GM12878 (cell line): ENCODE data around the gene SLFN14. TPM values are rescaled to one million over a fixed set of nuclear protein-coding genes. Genes with fewer than 3 reads are reported as not detected.

ENCODE experiments used
- ATAC-seq: fragments of 200-7000 bp; cut with Tn5 transposase; 3 replicates; pipeline ENCODE4 v1.9.1; 2020; ENCODE audit warnings: mild to moderate bottlenecking, moderate library complexity
- BruUV-seq: library from RNA; stranded (reverse); fragments of 400-500 nt; replicated peaks from 2 replicates; lab custom pipeline; 2021; lab: Mats Ljungman, UMichigan
- CTCF ChIA-PET: fragments of 300-600 bp; sonication (Branson Sonifier 250); formaldehyde crosslinking; extraction: SDS; loops from one replicate; lab custom pipeline; 2021; ENCODE audit warnings: inconsistent platforms; lab: Yijun Ruan, JAX
- POLR2A ChIA-PET: fragments of 350-600 bp; formaldehyde crosslinking; extraction: SDS; loops from one replicate; lab custom pipeline; 2021; ENCODE audit warnings: inconsistent platforms; lab: Charles Lee
- RAD21 ChIA-PET: fragments of 300-600 bp; sonication (Branson Sonifier 250); formaldehyde crosslinking; loops from one replicate; lab custom pipeline; 2023; ENCODE audit warnings: antibody characterized with exemption; ENCODE audit not compliant: unreplicated experiment; lab: Charles Lee
- SMC1A ChIA-PET: fragments of 300-600 bp; sonication (Branson Sonifier 250); formaldehyde crosslinking; loops from one replicate; lab custom pipeline; 2023; ENCODE audit not compliant: unreplicated experiment, uncharacterized antibody; lab: Charles Lee
- DNase-seq: peaks from one replicate; pipeline ENCODE4 v3.0.0-alpha.2; 2011; ENCODE audit warnings: low read depth, low spot score
- FAIRE-seq: peaks from 3 replicates; lab custom pipeline; 2011; peaks lifted over from hg19 to GRCh38; lab: Jason Lieb, UNC
- H2AFZ ChIP-seq: 2 replicates; pipeline ENCODE4 v1.6.0; 2011; ENCODE audit warnings: low read depth, low read length, control low read depth; ENCODE audit not compliant: control insufficient read depth
- H3K27ac ChIP-seq: 2 replicates; pipeline ENCODE4 v1.5.1; 2011; ENCODE audit warnings: control low read depth; ENCODE audit not compliant: control insufficient read depth, insufficient read depth
- H3K27me3 ChIP-seq, 2 experiments: replicated peaks in 1 of 2; 2 replicates each; pipeline versions ENCODE4 v1.6.0 to v1.6.1; 2011; ENCODE audit warnings: low read length in 1 of 2; ENCODE audit not compliant: control insufficient read depth in 2 of 2, insufficient read depth in 2 of 2
- H3K36me3 ChIP-seq, 2 experiments: 2 replicates each; pipeline ENCODE4 v1.5.1; 2011; ENCODE audit warnings: low read length in 1 of 2; ENCODE audit not compliant: control insufficient read depth in 2 of 2, insufficient read depth in 2 of 2
- H3K4me1 ChIP-seq: 2 replicates; pipeline ENCODE4 v1.6.1; 2011; ENCODE audit warnings: mild to moderate bottlenecking, low read length, moderate library complexity, mixed read lengths; ENCODE audit not compliant: control insufficient read depth, insufficient read depth
- H3K4me2 ChIP-seq: 2 replicates; pipeline ENCODE4 v1.6.0; 2011; ENCODE audit warnings: control low read depth; ENCODE audit not compliant: control insufficient read depth, insufficient read depth
- H3K4me3 ChIP-seq: fragments of 200-600 bp; sonication (generic); 2 replicates; pipeline ENCODE4 v1.5.1; 2016
- H3K79me2 ChIP-seq: 2 replicates; pipeline ENCODE4 v1.6.0; 2011; ENCODE audit warnings: low read length; ENCODE audit not compliant: control insufficient read depth, insufficient read depth
- H3K9ac ChIP-seq: 2 replicates; pipeline ENCODE4 v1.8.0; 2011; ENCODE audit warnings: low read length, control low read depth, mixed read lengths; ENCODE audit not compliant: control insufficient read depth, insufficient read depth
- H3K9me3 ChIP-seq: replicated peaks from 3 replicates; pipeline ENCODE4 v1.5.1; 2011; ENCODE audit warnings: mild to moderate bottlenecking, low read length; ENCODE audit not compliant: control insufficient read depth, insufficient read depth
- H4K20me1 ChIP-seq: 2 replicates; pipeline ENCODE4 v1.6.0; 2011; ENCODE audit not compliant: control insufficient read depth, insufficient read depth
- ZNF384 ChIP-seq: IDR thresholded peaks from 2 replicates; pipeline ENCODE4 v1.6.1; 2012; ENCODE audit warnings: low read depth, mild to moderate bottlenecking, low read length, improper control_type of control experiment, borderline replicate concordance
- ZNF592 ChIP-seq: fragments of 450-650 bp; IDR thresholded peaks from 2 replicates; pipeline ENCODE4 v1.6.1; 2017; ENCODE audit warnings: mild to moderate bottlenecking, moderate library complexity
- WGBS: methylation state at CpG from one replicate; pipeline ENCODE4 v1.1.6; 2016; ENCODE audit warnings: low lambda C conversion rate; ENCODE audit not compliant: insufficient replicate concordance, insufficient coverage; ENCODE audit errors: missing lambda C conversion rate; 5-methylcytosine and 5-hydroxymethylcytosine counted together
- in situ Hi-C: fragments of 300-500 bp; cut with MboI; formaldehyde crosslinking; loops from 9 replicates; pipeline ENCODE4 v1.14.3; 2018; ENCODE audit warnings: mixed read lengths
- intact Hi-C: fragments of 100-400 bp; cut with micrococcal nuclease; formaldehyde crosslinking; loops from one replicate; pipeline ENCODE4 v1.14.2; 2022; ENCODE audit not compliant: unreplicated experiment
- polyA plus RNA-seq, 11 experiments: library from polyadenylated mRNA; depleted of rRNA in 4 of 11; unstranded in 6 of 11; stranded (reverse) in 5 of 11; fragments of >200 nt; fragmentation: Nextera tagmentation in 4 of 11; fragmentation: Illumina TruSeq in 1 of 11; extraction: Ambion mirVana in 4 of 11; extraction: Trizol in 1 of 11; gene quantifications; 1 replicate in 1 of 11; 2 replicates in 10 of 11; pipeline versions ENCODE4 v1.2.1 to v1.2.3, GENCODE V29; 2011 to 2016; ENCODE audit warnings: inconsistent platforms in 2 of 11, missing spikeins in 2 of 11, low read depth in 1 of 11
- small RNA-seq: library from RNA; depleted of rRNA; stranded (forward); fragments of <200 nt; gene quantifications from one replicate; pipeline ENCODE3, GENCODE V24; 2014
- total RNA-seq, 4 experiments: library from RNA; depleted of rRNA in 3 of 4; stranded (reverse); fragments of >200 nt in 3 of 4; fragmentation: Illumina TruSeq in 1 of 4; extraction: Trizol in 1 of 4; gene quantifications; 2 replicates each; pipeline versions ENCODE4 v1.2.1 to v1.2.3, GENCODE V29; 2013 to 2021

Gene SLFN14
- total and polyA plus RNA-seq, 10 of the 15 experiments (the other 5 are each of a cell fraction or from before 2014, with no cell fraction given) = 0.06 to 0.11 (median 0.06) TPM; not detected in 7

GRCh38 chr17:35514564-35514963, 46.1 kb downstream of the SLFN14 start:
- FAIRE-seq (no peak), DNase-seq (no peak), ATAC-seq (no peak)
- Histone ChIP-seq H3K4me2 (no peak overlapping the region), H3K36me3 (peaks cover 0 to 9% of the 10 kb centered on the region in 2 experiments; a peak in 3 of 4 replicates), H4K20me1 (no peaks in the 10 kb centered on the region; the same call in 1 of the 2 replicates), H3K27me3 (no peaks in the 10 kb centered on the region), H3K27ac (no peak overlapping the region), H3K9me3 (no peaks in the 10 kb centered on the region; the same call in 2 of the 3 replicates), H3K4me1 (no peaks in the 10 kb centered on the region), H2AFZ (no peak overlapping the region), H3K9ac (no peak overlapping the region), H3K79me2 (peaks cover 14% of the 10 kb centered on the region), H3K4me3 (no peak overlapping the region)
- CTCF ChIA-PET = interaction anchor here (1.0 to 1.1 kb wide), 2 partner anchors 14 to 206 kb away, joined by 3 read pairs; no protein-coding TSS in a partner anchor
- SMC1A ChIA-PET = interaction anchor here (0.9 to 1.0 kb wide), 4 partner anchors 10 to 85 kb away, joined by 3 to 5 read pairs (median 4); no protein-coding TSS in a partner anchor
- intact Hi-C loops (no loop called here), in situ Hi-C loops (no loop called here)
- WGBS = 100% methylated on average over 2 of the region's 2 CpGs
- BruUV-seq = no TSS peak
- no peak for TF ChIP-seq ZNF592
- TF ChIP-seq ZNF384 = no peak
- POLR2A ChIA-PET = interaction anchor here (0.5 kb wide), 1 partner anchor 48 kb away, joined by 3 read pairs; no protein-coding TSS in a partner anchor
- RAD21 ChIA-PET = no interaction called here

Small RNA genes within 50 kb of the gene (small RNA-seq; reads per million reads assigned to genes)
- gene AC004134.1 = not detected
- not detected for gene AC015911.1
- gene SNORD7 = 59.4 reads per million, percentile 99 among the genes with 10 or more reads in this experiment

Other genes starting within 250 kb of the SLFN14 start
Only the 7 nearest of the 11 such genes appear.
- gene SLFN11, start 187.2 kb downstream of the SLFN14 start, total RNA-seq (2014; rRNA removed) = 28.4 and 37.5 TPM in 2 replicates
- 38.9 and 39.7 TPM in 2 replicates for gene SLFN11, start 187.2 kb downstream of the SLFN14 start, total RNA-seq (2014; rRNA removed; fragmentation: Illumina TruSeq; extraction: Trizol)
- gene SLFN11, start 187.2 kb downstream of the SLFN14 start, total RNA-seq (2021) = 30.9 and 33.7 TPM in 2 replicates
- gene SLFN11, start 187.2 kb downstream of the SLFN14 start, polyA plus RNA-seq (2011; rRNA removed) = 2.1 and 2.5 TPM in 2 replicates
- gene SLFN11, start 187.2 kb downstream of the SLFN14 start, polyA plus RNA-seq (2014; fragmentation: Illumina TruSeq; extraction: Trizol) = 34.3 and 43.8 TPM in 2 replicates
- 1 to 10 TPM; 7.9 to 8.0 TPM for gene SLFN11, start 187.2 kb downstream of the SLFN14 start, polyA plus RNA-seq (2014; fragmentation: Nextera tagmentation; extraction: Ambion mirVana)
- 26.5 and 30.5 TPM in 2 replicates for gene SLFN11, start 187.2 kb downstream of the SLFN14 start, polyA plus RNA-seq (2014; rRNA removed)
- gene SLFN11, start 187.2 kb downstream of the SLFN14 start, polyA plus RNA-seq (2016; fragmentation: Nextera tagmentation; extraction: Ambion mirVana) = 10 to 100 TPM; 30.6 to 33.8 TPM
- gene SLFN12, start 128.3 kb downstream of the SLFN14 start, total RNA-seq (2014; rRNA removed) = 15.0 and 16.9 TPM in 2 replicates
- 16.4 and 18.2 TPM in 2 replicates for gene SLFN12, start 128.3 kb downstream of the SLFN14 start, total RNA-seq (2014; rRNA removed; fragmentation: Illumina TruSeq; extraction: Trizol)
- gene SLFN12, start 128.3 kb downstream of the SLFN14 start, total RNA-seq (2021) = 11.6 and 12.8 TPM in 2 replicates
- 12.7 and 18.2 TPM in 2 replicates for gene SLFN12, start 128.3 kb downstream of the SLFN14 start, polyA plus RNA-seq (2011; rRNA removed)
- gene SLFN12, start 128.3 kb downstream of the SLFN14 start, polyA plus RNA-seq (2014; fragmentation: Illumina TruSeq; extraction: Trizol) = 18.5 and 24.8 TPM in 2 replicates
- 10 to 100 TPM; 11.2 to 14.8 TPM for gene SLFN12, start 128.3 kb downstream of the SLFN14 start, polyA plus RNA-seq (2014; fragmentation: Nextera tagmentation; extraction: Ambion mirVana)
- 7.9 and 14.2 TPM in 2 replicates for gene SLFN12, start 128.3 kb downstream of the SLFN14 start, polyA plus RNA-seq (2014; rRNA removed)
- 10 to 100 TPM in 1 of 2 experiments, 1 to 10 TPM in 1; 8.7 to 10.2 TPM for gene SLFN12, start 128.3 kb downstream of the SLFN14 start, polyA plus RNA-seq (2016; fragmentation: Nextera tagmentation; extraction: Ambion mirVana)
- 56.3 and 56.4 TPM in 2 replicates for gene SLFN13, start 112.1 kb downstream of the SLFN14 start, total RNA-seq (2014; rRNA removed)
- gene SLFN13, start 112.1 kb downstream of the SLFN14 start, total RNA-seq (2014; rRNA removed; fragmentation: Illumina TruSeq; extraction: Trizol) = 41.0 and 42.2 TPM in 2 replicates
- gene SLFN13, start 112.1 kb downstream of the SLFN14 start, total RNA-seq (2021) = 51.5 and 64.4 TPM in 2 replicates
- 62.0 and 91.9 TPM in 2 replicates for gene SLFN13, start 112.1 kb downstream of the SLFN14 start, polyA plus RNA-seq (2011; rRNA removed)
- 82.4 and 94.6 TPM in 2 replicates for gene SLFN13, start 112.1 kb downstream of the SLFN14 start, polyA plus RNA-seq (2014; fragmentation: Illumina TruSeq; extraction: Trizol)
- 10 to 100 TPM; 12.4 to 20.2 TPM for gene SLFN13, start 112.1 kb downstream of the SLFN14 start, polyA plus RNA-seq (2014; fragmentation: Nextera tagmentation; extraction: Ambion mirVana)
- gene SLFN13, start 112.1 kb downstream of the SLFN14 start, polyA plus RNA-seq (2014; rRNA removed) = 72.5 and 81.9 TPM in 2 replicates
- 10 to 100 TPM; 61.7 to 63.3 TPM for gene SLFN13, start 112.1 kb downstream of the SLFN14 start, polyA plus RNA-seq (2016; fragmentation: Nextera tagmentation; extraction: Ambion mirVana)
- gene SLFN12L, start 23.1 kb downstream of the SLFN14 start, total RNA-seq (2014; rRNA removed) = 12.0 and 15.6 TPM in 2 replicates
- 15.2 and 16.6 TPM in 2 replicates for gene SLFN12L, start 23.1 kb downstream of the SLFN14 start, total RNA-seq (2014; rRNA removed; fragmentation: Illumina TruSeq; extraction: Trizol)
- gene SLFN12L, start 23.1 kb downstream of the SLFN14 start, total RNA-seq (2021) = 10.4 and 11.9 TPM in 2 replicates
- gene SLFN12L, start 23.1 kb downstream of the SLFN14 start, polyA plus RNA-seq (2011; rRNA removed) = 21.3 and 28.3 TPM in 2 replicates
- gene SLFN12L, start 23.1 kb downstream of the SLFN14 start, polyA plus RNA-seq (2014; fragmentation: Illumina TruSeq; extraction: Trizol) = 8.3 and 8.8 TPM in 2 replicates
- gene SLFN12L, start 23.1 kb downstream of the SLFN14 start, polyA plus RNA-seq (2014; fragmentation: Nextera tagmentation; extraction: Ambion mirVana) = 1 to 10 TPM; 1.0 to 2.5 TPM
- 9.2 and 11.8 TPM in 2 replicates for gene SLFN12L, start 23.1 kb downstream of the SLFN14 start, polyA plus RNA-seq (2014; rRNA removed)
- gene SLFN12L, start 23.1 kb downstream of the SLFN14 start, polyA plus RNA-seq (2016; fragmentation: Nextera tagmentation; extraction: Ambion mirVana) = 1 to 10 TPM; 4.8 to 4.9 TPM
- 4.5 and 6.8 TPM in 2 replicates for gene PEX12, start 17.8 kb upstream of the SLFN14 start, total RNA-seq (2014; rRNA removed)
- 4.4 and 4.5 TPM in 2 replicates for gene PEX12, start 17.8 kb upstream of the SLFN14 start, total RNA-seq (2014; rRNA removed; fragmentation: Illumina TruSeq; extraction: Trizol)
- gene PEX12, start 17.8 kb upstream of the SLFN14 start, total RNA-seq (2021) = 4.7 and 4.9 TPM in 2 replicates
- gene PEX12, start 17.8 kb upstream of the SLFN14 start, polyA plus RNA-seq (2011; rRNA removed) = 14.0 and 15.8 TPM in 2 replicates
- gene PEX12, start 17.8 kb upstream of the SLFN14 start, polyA plus RNA-seq (2014; fragmentation: Illumina TruSeq; extraction: Trizol) = 5.4 and 5.9 TPM in 2 replicates
- gene PEX12, start 17.8 kb upstream of the SLFN14 start, polyA plus RNA-seq (2014; fragmentation: Nextera tagmentation; extraction: Ambion mirVana) = 1 to 10 TPM; 2.9 TPM
- gene PEX12, start 17.8 kb upstream of the SLFN14 start, polyA plus RNA-seq (2014; rRNA removed) = 3.5 TPM in 2 replicates
- gene PEX12, start 17.8 kb upstream of the SLFN14 start, polyA plus RNA-seq (2016; fragmentation: Nextera tagmentation; extraction: Ambion mirVana) = 1 to 10 TPM; 5.0 TPM
- gene AP2B1, start 26.5 kb upstream of the SLFN14 start, total RNA-seq (2014; rRNA removed) = 53.1 and 55.7 TPM in 2 replicates
- gene AP2B1, start 26.5 kb upstream of the SLFN14 start, total RNA-seq (2014; rRNA removed; fragmentation: Illumina TruSeq; extraction: Trizol) = 44.5 and 45.0 TPM in 2 replicates
- gene AP2B1, start 26.5 kb upstream of the SLFN14 start, total RNA-seq (2021) = 112 and 115 TPM in 2 replicates
- 97.9 and 103 TPM in 2 replicates for gene AP2B1, start 26.5 kb upstream of the SLFN14 start, polyA plus RNA-seq (2011; rRNA removed)
- gene AP2B1, start 26.5 kb upstream of the SLFN14 start, polyA plus RNA-seq (2014; fragmentation: Illumina TruSeq; extraction: Trizol) = 83.0 and 98.2 TPM in 2 replicates
- 10 to 100 TPM; 18.6 to 24.3 TPM for gene AP2B1, start 26.5 kb upstream of the SLFN14 start, polyA plus RNA-seq (2014; fragmentation: Nextera tagmentation; extraction: Ambion mirVana)
- 46.4 and 53.0 TPM in 2 replicates for gene AP2B1, start 26.5 kb upstream of the SLFN14 start, polyA plus RNA-seq (2014; rRNA removed)
- 10 to 100 TPM; 54.7 to 57.5 TPM for gene AP2B1, start 26.5 kb upstream of the SLFN14 start, polyA plus RNA-seq (2016; fragmentation: Nextera tagmentation; extraction: Ambion mirVana)
- gene RASL10B, start 170.8 kb upstream of the SLFN14 start, total RNA-seq (2014; rRNA removed) = not detected in 2 replicates
- not detected in 2 replicates for gene RASL10B, start 170.8 kb upstream of the SLFN14 start, total RNA-seq (2014; rRNA removed; fragmentation: Illumina TruSeq; extraction: Trizol)
- gene RASL10B, start 170.8 kb upstream of the SLFN14 start, total RNA-seq (2021) = 0.05 TPM in 1 of 2 replicates, not detected in the other
- gene RASL10B, start 170.8 kb upstream of the SLFN14 start, polyA plus RNA-seq (2011; rRNA removed) = not detected in 2 replicates
- gene RASL10B, start 170.8 kb upstream of the SLFN14 start, polyA plus RNA-seq (2014; fragmentation: Illumina TruSeq; extraction: Trizol) = not detected in 2 replicates
- gene RASL10B, start 170.8 kb upstream of the SLFN14 start, polyA plus RNA-seq (2014; fragmentation: Nextera tagmentation; extraction: Ambion mirVana) = not detected
- not detected in 2 replicates for gene RASL10B, start 170.8 kb upstream of the SLFN14 start, polyA plus RNA-seq (2014; rRNA removed)
- gene RASL10B, start 170.8 kb upstream of the SLFN14 start, polyA plus RNA-seq (2016; fragmentation: Nextera tagmentation; extraction: Ambion mirVana) = not detected